Spinal cord (tissue), 10 donors: Measurements from ENCODE around the gene MMP7. TPM values are rescaled to one million over a fixed set of nuclear protein-coding genes. Genes with fewer than 3 reads are reported as not detected.

Experiments
- DNase-seq, 6 donors: peaks; one replicate each; pipeline versions ENCODE4 v3.0.0 to v3.0.0-alpha.2; 2013 to 2015; ENCODE audit warnings: low spot score in 6 of 6, low read depth in 4 of 6
- H3K27ac ChIP-seq: one replicate; pipeline ENCODE4 v1.5.1; 2013; ENCODE audit warnings: low read depth, low read length, control low read depth
- H3K27me3 ChIP-seq: one replicate; pipeline ENCODE4 v1.6.1; 2013; ENCODE audit warnings: low read length; ENCODE audit not compliant: control insufficient read depth, insufficient read depth
- H3K36me3 ChIP-seq: one replicate; pipeline ENCODE4 v1.6.1; 2013; ENCODE audit warnings: low read length; ENCODE audit not compliant: control insufficient read depth, insufficient read depth
- H3K4me1 ChIP-seq: one replicate; pipeline ENCODE4 v1.6.1; 2013; ENCODE audit warnings: low read length; ENCODE audit not compliant: control insufficient read depth, insufficient read depth
- H3K4me3 ChIP-seq: one replicate; pipeline ENCODE4 v1.5.1; 2013; ENCODE audit warnings: low read depth, low read length, control low read depth
- H3K9me3 ChIP-seq: one replicate; pipeline ENCODE4 v1.6.1; 2013; ENCODE audit warnings: low read length; ENCODE audit not compliant: control insufficient read depth, insufficient read depth
- WGBS: methylation state at CpG from one replicate; pipeline ENCODE4 v1.1.5; 2013; ENCODE audit warnings: missing lambda C conversion rate; ENCODE audit not compliant: insufficient coverage; 5-methylcytosine and 5-hydroxymethylcytosine counted together
- long read RNA-seq, 4 donors: transcript quantifications; one replicate each; lab custom pipeline, GENCODE V29; 2026
- polyA plus RNA-seq, 2 donors: library from polyadenylated mRNA; unstranded; fragments of 120-200 nt; gene quantifications; one replicate each; pipeline ENCODE4 v1.2.1, GENCODE V29; 2013; ENCODE audit not compliant: insufficient read length in 2 of 2
- total RNA-seq, 2 donors: library from RNA; depleted of rRNA in 1 of 2; stranded (reverse); fragments of 120-200 nt in 1 of 2; fragments of >200 nt in 1 of 2; gene quantifications; one replicate each; pipeline versions ENCODE4 v1.2.3 to v1.2.4, GENCODE V29; 2013 to 2014
- donor health status: healthy.

Gene MMP7, protein sequence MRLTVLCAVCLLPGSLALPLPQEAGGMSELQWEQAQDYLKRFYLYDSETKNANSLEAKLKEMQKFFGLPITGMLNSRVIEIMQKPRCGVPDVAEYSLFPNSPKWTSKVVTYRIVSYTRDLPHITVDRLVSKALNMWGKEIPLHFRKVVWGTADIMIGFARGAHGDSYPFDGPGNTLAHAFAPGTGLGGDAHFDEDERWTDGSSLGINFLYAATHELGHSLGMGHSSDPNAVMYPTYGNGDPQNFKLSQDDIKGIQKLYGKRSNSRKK
- under 1 TPM in 1 of 2 donors, not detected in 1; 0.20 TPM for total RNA-seq
- under 1 TPM in 1 of 2 donors, not detected in 1; 0.18 TPM for polyA plus RNA-seq
- long read RNA-seq, donor 1, partial matches to known transcripts, result 0 of 1 reads
- long read RNA-seq, donor 1, other reads (novel, unspliced or antisense), result 0 of 1 reads
- long read RNA-seq, donor 2, result 0 reads
- long read RNA-seq, donor 3, result 0 reads
- long read RNA-seq, donor 4, partial matches to known transcripts, result 0 of 1 reads
- long read RNA-seq, donor 4, other reads (novel, unspliced or antisense), result 0 of 1 reads

DNA sequence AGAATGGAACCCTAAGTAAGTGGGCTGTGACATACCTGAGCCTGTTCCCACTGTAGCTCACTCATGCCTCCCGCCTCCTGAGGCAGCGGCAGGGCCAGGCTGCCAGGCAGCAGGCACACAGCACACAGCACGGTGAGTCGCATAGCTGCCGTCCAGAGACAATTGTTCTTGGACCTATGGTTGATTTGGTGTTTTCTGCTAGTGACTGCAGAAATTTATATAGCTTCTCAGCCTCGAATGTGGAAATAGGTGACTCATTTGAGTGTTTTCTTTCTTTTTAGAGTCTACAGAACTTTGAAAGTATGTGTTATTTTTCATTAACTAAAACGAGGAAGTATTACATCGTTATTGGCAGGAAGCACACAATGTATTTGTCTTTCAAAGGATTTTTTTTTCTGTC, at the start of gene MMP7:
TSS of gene MMP7 (minus strand) at position 190 of the 400 bp plus-strand sequence. CDS start at position 143, 47 bp downstream.
- no peaks in the 10 kb centered on the region for H3K27me3 ChIP-seq

DNA sequence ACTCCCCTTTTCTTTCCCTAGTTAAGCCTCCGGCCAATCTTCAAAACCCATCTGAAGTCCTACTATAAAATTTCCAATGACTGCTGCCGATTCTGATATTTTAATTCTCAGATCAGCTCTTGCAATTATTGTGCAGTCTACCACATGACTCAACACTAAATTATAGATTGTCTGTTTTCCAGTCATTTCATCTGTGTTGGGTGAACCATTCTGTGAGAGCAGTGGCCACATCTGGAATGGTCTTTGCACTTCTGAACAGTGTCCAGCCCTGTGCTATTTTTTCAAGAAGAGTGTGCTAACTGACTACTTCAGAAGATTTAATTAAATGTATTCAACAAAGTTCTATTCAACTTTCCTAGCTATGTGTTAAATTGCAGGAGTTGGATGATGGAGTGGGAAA, 47.2 kb upstream of the MMP7 start:
- no peaks in the 10 kb centered on the region for H3K9me3 ChIP-seq
- H3K27ac ChIP-seq, result no peak overlapping the region
- no peaks in the 10 kb centered on the region for H3K27me3 ChIP-seq
- no peak overlapping the region for H3K4me3 ChIP-seq
- no peak for DNase-seq
- no peaks in the 10 kb centered on the region for H3K4me1 ChIP-seq
- no peaks in the 10 kb centered on the region for H3K36me3 ChIP-seq
- 83% methylated on average over 2 of the region's 2 CpGs for WGBS

More for the DNA sequence above, at the start of gene MMP7:
- Histone ChIP-seq H3K27ac (no peak within 1 kb of the TSS), H3K9me3 (no peaks in the 10 kb centered on the region), H3K36me3 (no peaks in the 10 kb centered on the region), H3K4me1 (no peaks in the 10 kb centered on the region), H3K4me3 (no peak within 1 kb of the TSS)
- WGBS, result 84% methylated on average over 2 of the region's 8 CpGs
- DNase-seq, result no peak

DNA sequence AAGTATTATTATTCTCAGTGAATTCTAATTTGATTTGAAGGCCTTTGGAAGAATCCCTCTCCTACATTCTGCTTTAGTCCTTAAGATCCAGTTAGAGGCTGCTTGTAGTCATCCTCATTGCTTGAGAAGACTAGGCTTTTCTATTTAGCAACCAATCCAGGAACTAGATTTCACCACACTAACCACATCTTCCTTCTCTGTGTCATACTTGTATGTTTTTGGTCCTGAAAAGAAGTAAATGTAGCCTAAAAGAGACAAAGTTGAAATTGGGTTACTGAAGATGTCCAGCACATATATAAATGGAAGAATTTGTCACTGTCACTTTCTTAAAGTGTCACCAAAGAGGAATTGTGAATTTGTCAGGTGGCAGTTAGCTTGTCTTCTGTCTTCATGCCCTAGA, 46.6 kb upstream of the MMP7 start:
- H3K9me3 ChIP-seq, result no peaks in the 10 kb centered on the region
- H3K27me3 ChIP-seq, result no peaks in the 10 kb centered on the region
- H3K4me1 ChIP-seq, result no peaks in the 10 kb centered on the region
- H3K27ac ChIP-seq, result no peak overlapping the region
- no peaks in the 10 kb centered on the region for H3K36me3 ChIP-seq
- no peak for DNase-seq
- no peak overlapping the region for H3K4me3 ChIP-seq

DNA sequence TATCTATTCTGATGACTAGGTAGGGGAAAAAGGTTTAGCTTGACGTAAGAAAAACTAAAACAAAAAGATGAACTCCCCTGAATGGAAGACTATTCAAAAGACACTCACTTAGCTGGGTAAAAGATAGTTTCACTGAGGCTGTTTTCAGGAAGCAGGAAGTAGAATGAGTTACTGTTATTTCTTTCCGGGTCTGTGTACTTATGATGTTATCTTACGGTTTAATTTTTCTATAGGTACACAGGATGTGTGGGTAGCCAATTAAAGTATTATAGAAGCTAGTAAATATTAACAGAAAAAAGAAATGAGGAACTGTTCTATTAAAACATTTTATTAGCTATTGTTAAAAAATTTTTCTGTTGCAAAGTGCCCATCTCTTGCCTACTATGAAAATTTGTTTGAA, 45.8 kb upstream of the MMP7 start:
- Histone ChIP-seq H3K4me1 (no peaks in the 10 kb centered on the region), H3K4me3 (no peak overlapping the region), H3K27me3 (no peaks in the 10 kb centered on the region), H3K36me3 (no peaks in the 10 kb centered on the region), H3K9me3 (no peaks in the 10 kb centered on the region), H3K27ac (no peak overlapping the region)
- WGBS, result no CpG with 5 or more reads among the region's 3 CpGs
- DNase-seq, result no peak

DNA sequence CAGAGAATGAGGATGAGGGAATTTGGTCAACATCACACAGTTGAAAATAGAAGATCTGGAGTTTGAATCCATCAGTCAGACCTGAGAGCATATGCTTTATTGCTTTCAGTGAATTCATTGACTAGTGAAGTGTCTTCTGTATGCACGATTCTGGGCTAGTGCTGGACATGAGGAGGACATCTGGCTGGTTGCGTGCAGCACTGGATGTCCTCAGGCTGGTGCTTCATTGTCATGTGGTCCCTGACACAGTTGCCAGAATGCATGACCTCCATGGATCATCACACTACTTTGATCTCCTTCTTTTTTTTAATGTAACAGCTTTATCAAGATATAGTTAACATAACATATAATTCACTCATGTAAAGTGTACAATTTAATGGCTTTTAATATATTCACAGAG, 44.5 kb upstream of the MMP7 start:
- no peaks in the 10 kb centered on the region for H3K27me3 ChIP-seq
- no peaks in the 10 kb centered on the region for H3K4me1 ChIP-seq
- DNase-seq, result no peak
- no peaks in the 10 kb centered on the region for H3K9me3 ChIP-seq
- H3K27ac ChIP-seq, result no peak overlapping the region
- no peak overlapping the region for H3K4me3 ChIP-seq
- 89% methylated on average over 2 of the region's 2 CpGs for WGBS
- no peaks in the 10 kb centered on the region for H3K36me3 ChIP-seq

DNA sequence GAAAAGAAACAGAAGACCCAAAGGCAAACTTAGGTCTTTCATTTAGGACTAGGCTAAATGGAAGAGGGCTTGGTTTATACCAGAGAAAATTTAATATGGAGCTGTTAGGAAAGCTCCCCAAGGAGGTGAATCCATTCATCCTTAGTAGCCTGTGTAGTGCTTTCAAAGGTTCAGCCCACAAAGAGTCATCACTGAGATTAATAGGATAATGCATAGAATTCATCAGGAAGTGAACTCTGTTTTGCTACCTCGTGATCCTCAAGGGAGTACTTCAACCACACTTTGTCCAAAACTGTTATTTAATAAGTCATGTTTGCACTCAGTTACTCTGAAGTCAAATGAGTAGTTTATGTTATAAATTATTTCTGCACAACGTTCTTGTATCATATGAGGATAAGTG, 43.3 kb upstream of the MMP7 start:
- Histone ChIP-seq H3K4me1 (no peaks in the 10 kb centered on the region), H3K36me3 (no peaks in the 10 kb centered on the region), H3K27ac (no peak overlapping the region), H3K27me3 (no peaks in the 10 kb centered on the region), H3K4me3 (no peak overlapping the region), H3K9me3 (no peaks in the 10 kb centered on the region)
- no CpG with 5 or more reads among the region's 2 CpGs for WGBS
- DNase-seq, result peak in 1 of 6 donors; percentile 34

DNA sequence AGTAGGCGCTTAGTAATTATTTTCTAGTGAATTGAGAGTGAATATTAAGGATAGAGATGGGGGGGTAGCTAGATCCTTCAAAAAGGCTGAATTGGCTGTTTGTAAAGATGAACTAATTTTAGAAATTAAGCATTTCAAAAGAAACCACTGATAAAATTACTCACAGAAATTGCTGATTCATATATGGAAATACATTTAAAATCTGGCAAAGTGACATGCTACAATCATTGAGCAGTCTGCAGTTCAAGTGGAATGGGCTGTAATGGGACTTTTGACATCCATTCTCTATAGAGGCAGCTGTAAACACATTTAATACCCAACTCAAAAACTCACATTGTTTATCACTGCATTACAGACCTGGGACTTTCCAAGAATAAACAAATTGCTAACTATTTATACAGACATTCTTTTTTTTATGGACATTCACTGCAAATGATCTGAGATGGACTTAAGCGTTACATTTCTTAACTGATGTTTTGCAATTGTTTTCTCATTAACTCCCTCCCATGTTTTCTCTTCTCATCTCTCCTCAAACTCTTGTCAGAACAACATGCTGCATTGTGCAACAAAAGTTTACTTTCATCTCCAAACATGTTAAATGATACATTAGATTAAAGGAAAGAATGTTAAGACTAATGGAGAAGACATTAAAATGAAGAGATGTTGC, 42.1 kb upstream of the MMP7 start:
- no peaks in the 10 kb centered on the region for H3K36me3 ChIP-seq
- no peaks in the 10 kb centered on the region for H3K9me3 ChIP-seq
- H3K27ac ChIP-seq, result no peak overlapping the region
- WGBS, result 100% methylated on average over 1 of the region's 2 CpGs
- no peak for DNase-seq
- H3K4me1 ChIP-seq, result no peaks in the 10 kb centered on the region
- no peak overlapping the region for H3K4me3 ChIP-seq
- no peaks in the 10 kb centered on the region for H3K27me3 ChIP-seq

DNA sequence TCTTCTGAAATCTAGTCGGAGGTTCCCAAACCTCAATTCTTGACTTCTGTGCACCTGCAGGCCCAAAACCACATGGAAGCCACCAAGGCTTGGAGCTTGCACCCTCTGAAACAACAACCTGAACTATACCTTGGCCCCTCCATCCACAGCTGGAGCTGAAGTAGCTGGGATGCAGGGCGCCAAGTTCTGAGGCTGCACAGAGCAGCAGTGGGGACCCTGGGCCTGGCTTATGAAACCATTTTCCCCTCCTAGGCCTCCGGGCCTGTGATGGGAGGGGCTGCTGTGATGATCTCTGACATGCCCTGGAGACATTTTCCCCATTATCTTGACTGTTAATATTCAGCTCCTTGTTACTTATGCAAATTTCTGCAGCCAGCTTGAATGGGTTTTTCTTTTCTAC, 38.3 kb upstream of the MMP7 start:
- Histone ChIP-seq H3K4me1 (no peaks in the 10 kb centered on the region), H3K9me3 (no peaks in the 10 kb centered on the region), H3K27me3 (no peaks in the 10 kb centered on the region), H3K4me3 (no peak overlapping the region), H3K36me3 (no peaks in the 10 kb centered on the region), H3K27ac (no peak overlapping the region)
- 100% methylated on average over 1 of the region's 3 CpGs for WGBS
- DNase-seq, result no peak

DNA sequence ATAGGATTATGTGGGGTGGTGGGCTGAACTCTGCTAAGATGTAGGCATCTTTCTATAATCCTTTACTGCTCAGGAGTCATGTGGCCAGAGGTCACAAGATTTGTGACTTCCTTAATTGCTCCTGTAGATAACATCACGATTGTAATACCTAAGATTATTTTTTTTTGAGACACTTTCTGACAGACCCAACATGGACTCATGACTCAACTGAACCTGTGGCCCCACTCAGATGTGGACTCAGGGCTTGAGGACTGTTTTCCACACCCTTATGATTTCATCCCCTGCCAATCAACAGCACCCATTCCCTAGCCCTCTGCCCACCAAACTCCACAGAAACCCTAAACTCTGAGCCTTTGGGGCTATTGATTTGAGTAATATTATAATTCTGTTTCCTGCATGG, 35.6 kb upstream of the MMP7 start:
- no peaks in the 10 kb centered on the region for H3K9me3 ChIP-seq
- H3K36me3 ChIP-seq, result no peaks in the 10 kb centered on the region
- WGBS, result no CpG with 5 or more reads among the region's 1 CpG

DNA sequence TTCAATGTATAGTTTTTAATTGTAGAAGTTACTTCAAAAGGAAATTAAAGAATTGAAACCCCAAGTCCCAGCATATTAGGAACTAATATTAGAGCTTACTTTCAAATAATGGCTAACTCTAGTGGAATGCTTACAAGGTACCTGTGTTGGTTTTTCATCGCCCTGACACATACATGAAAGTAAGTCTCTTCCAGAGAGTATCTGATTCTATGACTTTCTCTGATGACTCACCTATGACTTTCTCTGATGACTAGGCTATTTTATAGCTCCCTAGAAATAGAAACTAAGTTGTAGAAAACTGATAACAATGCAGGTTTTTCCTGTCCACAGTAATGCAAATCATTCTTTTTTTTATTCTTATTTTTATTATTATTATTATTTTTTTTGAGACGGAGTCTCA, 33.6 kb upstream of the MMP7 start:
- Histone ChIP-seq H3K36me3 (no peaks in the 10 kb centered on the region), H3K9me3 (no peaks in the 10 kb centered on the region)

More for the DNA sequence above, 35.6 kb upstream of the MMP7 start:
- Histone ChIP-seq H3K4me3 (no peak overlapping the region), H3K27me3 (no peaks in the 10 kb centered on the region), H3K27ac (no peak overlapping the region), H3K4me1 (no peaks in the 10 kb centered on the region)
- no peak for DNase-seq

More for the DNA sequence above, 33.6 kb upstream of the MMP7 start:
- Histone ChIP-seq H3K27ac (no peak overlapping the region), H3K4me3 (no peak overlapping the region), H3K27me3 (no peaks in the 10 kb centered on the region), H3K4me1 (no peaks in the 10 kb centered on the region)
- WGBS, result 100% methylated on average over 1 of the region's 2 CpGs
- no peak for DNase-seq
